Activated CD4-positive, alpha-beta T cell treated with anti-CD3 and anti-CD28 coated beads for 36 hours (primary cell): ENCODE measurements around the gene CNGA4. TPM values are rescaled to one million over a fixed set of nuclear protein-coding genes. Genes with fewer than 3 reads are reported as not detected.

Source experiments
- ATAC-seq: fragments of 200-7000 bp; cut with Tn5 transposase; one replicate; pipeline ENCODE4 v1.10.0; 2021; ENCODE audit warnings: mild to moderate bottlenecking, moderate library complexity
- CTCF ChIA-PET: fragments of 350-600 bp; sonication (Branson Sonifier 250); formaldehyde crosslinking; loops from one replicate; lab custom pipeline; 2021; ENCODE audit warnings: antibody characterized with exemption; lab: Charles Lee
- POLR2A ChIA-PET: fragments of 350-600 bp; sonication (Branson Sonifier 250); formaldehyde crosslinking; loops from one replicate; lab custom pipeline; 2021; ENCODE audit warnings: antibody characterized with exemption, inconsistent platforms; lab: Charles Lee
- DNase-seq: peaks from one replicate; pipeline ENCODE4 v3.0.0-alpha.2; 2020
- H3K27ac Mint-ChIP-seq: one replicate; pipeline ENCODE4 v1.8.0; 2021; ENCODE audit warnings: mixed read lengths
- H3K27me3 Mint-ChIP-seq: one replicate; pipeline ENCODE4 v1.8.0; 2021; ENCODE audit warnings: mixed read lengths
- H3K36me3 Mint-ChIP-seq: one replicate; pipeline ENCODE4 v1.8.0; 2021; ENCODE audit warnings: low read depth, mixed read lengths
- H3K4me1 Mint-ChIP-seq: one replicate; pipeline ENCODE4 v1.8.0; 2021; ENCODE audit warnings: mixed read lengths
- H3K4me3 Mint-ChIP-seq: one replicate; pipeline ENCODE4 v1.8.0; 2021; ENCODE audit warnings: mild to moderate bottlenecking, moderate library complexity, mixed read lengths
- H3K9me3 Mint-ChIP-seq: one replicate; pipeline ENCODE4 v1.8.0; 2021; ENCODE audit warnings: low read depth, mixed read lengths
- intact Hi-C, 2 experiments: fragments of 100-400 bp; cut with DNase I in 1 of 2; cut with micrococcal nuclease in 1 of 2; formaldehyde crosslinking; loops; one replicate each; pipeline versions ENCODE4 v1.14.2 to v1.15.1; 2022 to 2024; cut with DNase I, micrococcal nuclease
- total RNA-seq, 2 experiments: library from RNA; stranded (reverse); gene quantifications; one replicate each; pipeline ENCODE4 v1.2.3, GENCODE V29; 2021

CNGA4 gene, protein sequence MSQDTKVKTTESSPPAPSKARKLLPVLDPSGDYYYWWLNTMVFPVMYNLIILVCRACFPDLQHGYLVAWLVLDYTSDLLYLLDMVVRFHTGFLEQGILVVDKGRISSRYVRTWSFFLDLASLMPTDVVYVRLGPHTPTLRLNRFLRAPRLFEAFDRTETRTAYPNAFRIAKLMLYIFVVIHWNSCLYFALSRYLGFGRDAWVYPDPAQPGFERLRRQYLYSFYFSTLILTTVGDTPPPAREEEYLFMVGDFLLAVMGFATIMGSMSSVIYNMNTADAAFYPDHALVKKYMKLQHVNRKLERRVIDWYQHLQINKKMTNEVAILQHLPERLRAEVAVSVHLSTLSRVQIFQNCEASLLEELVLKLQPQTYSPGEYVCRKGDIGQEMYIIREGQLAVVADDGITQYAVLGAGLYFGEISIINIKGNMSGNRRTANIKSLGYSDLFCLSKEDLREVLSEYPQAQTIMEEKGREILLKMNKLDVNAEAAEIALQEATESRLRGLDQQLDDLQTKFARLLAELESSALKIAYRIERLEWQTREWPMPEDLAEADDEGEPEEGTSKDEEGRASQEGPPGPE
- total RNA-seq = under 1 TPM; 0.21 to 0.25 TPM

DNA sequence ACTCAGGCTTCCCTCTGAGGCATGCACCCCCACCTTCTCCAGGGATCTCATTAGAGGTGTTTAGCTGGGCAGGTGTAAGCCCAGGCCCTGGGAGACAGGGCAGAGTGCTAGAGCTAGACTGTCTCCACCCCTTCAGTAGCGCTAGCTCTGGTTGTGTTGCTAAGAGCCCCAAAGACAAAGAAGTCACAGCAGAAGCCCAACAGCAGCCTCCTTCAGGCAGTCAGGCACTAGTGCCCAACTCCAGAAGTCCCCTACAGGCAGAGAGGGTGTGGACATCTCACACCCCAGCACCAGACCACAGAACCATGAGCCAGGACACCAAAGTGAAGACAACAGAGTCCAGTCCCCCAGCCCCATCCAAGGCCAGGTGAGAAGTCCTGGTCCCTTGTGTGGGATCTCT, at the start of gene CNGA4:
CNGA4 (plus strand) TSS at position 188 of the 400 bp plus-strand sequence; CDS start at position 306, 118 bp downstream.
- ATAC-seq (no peak), DNase-seq (no peak)
- H3K4me3 Mint-ChIP-seq = no peak within 1 kb of the TSS
- H3K9me3 Mint-ChIP-seq = no peaks in the 10 kb centered on the region
- peaks cover 5% of the 10 kb centered on the region for H3K4me1 Mint-ChIP-seq
- no peak within 1 kb of the TSS for H3K27ac Mint-ChIP-seq
- no peaks in the 10 kb centered on the region for H3K36me3 Mint-ChIP-seq
- intact Hi-C loops = loop anchor here (10.0 kb wide), 3 partner anchors 506 to 614 kb away; partner anchors contain the start of genes TRIM22 (in 1 of the 2), TRIM34 (in 1 of the 2) and TRIM5 (in 1 of the 2)
- H3K27me3 Mint-ChIP-seq = peaks cover 6% of the 10 kb centered on the region
- ChIA-PET CTCF (interaction anchor here (0.5 to 1.0 kb wide), 3 partner anchors 14 to 194 kb away, joined by 3 to 4 read pairs (median 3); no protein-coding TSS in a partner anchor), POLR2A (no interaction called here)

DNA sequence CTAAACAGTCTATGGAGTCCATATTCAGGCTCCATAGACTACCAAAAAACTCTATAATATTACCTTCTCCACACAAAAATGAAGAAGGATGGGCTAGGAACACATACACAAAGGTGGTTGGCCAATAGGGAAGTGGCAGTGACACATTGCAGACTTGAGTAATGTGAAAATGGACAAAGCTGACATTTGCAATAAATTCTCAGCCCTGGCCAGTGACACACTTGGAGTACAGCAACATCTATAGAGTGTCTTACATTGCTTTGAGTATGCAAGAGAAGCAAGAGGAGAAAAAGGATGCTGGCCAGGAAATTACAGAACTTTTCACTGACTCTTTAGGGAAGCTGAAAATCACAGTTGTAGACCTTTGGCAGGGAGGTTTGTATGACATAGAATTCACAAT, 47.1 kb upstream of the CNGA4 start:
- ChIA-PET POLR2A (no interaction called here), CTCF (no interaction called here)
- no peak for DNase-seq
- peaks cover 2% of the 10 kb centered on the region for H3K27me3 Mint-ChIP-seq
- H3K9me3 Mint-ChIP-seq = no peaks in the 10 kb centered on the region
- no peak for ATAC-seq
- H3K36me3 Mint-ChIP-seq = no peaks in the 10 kb centered on the region
- peaks cover 8% of the 10 kb centered on the region for H3K4me1 Mint-ChIP-seq
- intact Hi-C loops = no loop called here
- H3K27ac Mint-ChIP-seq = no peak overlapping the region
- no peak overlapping the region for H3K4me3 Mint-ChIP-seq

DNA sequence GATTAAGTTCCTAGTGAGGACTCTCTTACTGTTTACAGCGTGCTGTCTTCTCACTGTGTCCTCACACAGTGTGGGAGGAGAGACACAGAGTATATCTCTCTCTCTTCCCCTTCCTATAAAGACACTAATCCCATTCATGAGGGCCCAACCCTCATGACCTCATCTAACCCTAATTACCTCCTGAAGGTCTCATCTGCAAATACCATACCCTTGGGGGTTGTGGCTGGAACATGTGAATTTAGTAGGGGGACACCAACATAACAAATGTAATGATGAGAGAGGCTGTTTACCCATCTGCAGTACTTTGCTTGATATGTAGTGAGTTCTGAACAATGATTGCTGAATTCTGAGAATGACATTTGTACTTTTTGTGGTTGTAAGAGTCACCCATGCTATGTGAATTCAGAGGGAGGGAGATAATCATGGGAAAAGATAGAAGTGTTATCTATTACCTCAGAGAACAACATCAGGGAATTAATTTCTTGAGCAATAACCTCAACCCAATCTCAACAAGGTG, 44.8 kb upstream of the CNGA4 start:
- Mint-ChIP-seq H3K9me3 (no peaks in the 10 kb centered on the region), H3K36me3 (no peaks in the 10 kb centered on the region), H3K27ac (no peak overlapping the region), H3K4me1 (peaks cover 9% of the 10 kb centered on the region), H3K4me3 (no peak overlapping the region), H3K27me3 (peaks cover 2% of the 10 kb centered on the region)
- intact Hi-C loops = no loop called here
- ATAC-seq (peak; percentile 24), DNase-seq (no peak)
- ChIA-PET CTCF (no interaction called here), POLR2A (no interaction called here)

DNA sequence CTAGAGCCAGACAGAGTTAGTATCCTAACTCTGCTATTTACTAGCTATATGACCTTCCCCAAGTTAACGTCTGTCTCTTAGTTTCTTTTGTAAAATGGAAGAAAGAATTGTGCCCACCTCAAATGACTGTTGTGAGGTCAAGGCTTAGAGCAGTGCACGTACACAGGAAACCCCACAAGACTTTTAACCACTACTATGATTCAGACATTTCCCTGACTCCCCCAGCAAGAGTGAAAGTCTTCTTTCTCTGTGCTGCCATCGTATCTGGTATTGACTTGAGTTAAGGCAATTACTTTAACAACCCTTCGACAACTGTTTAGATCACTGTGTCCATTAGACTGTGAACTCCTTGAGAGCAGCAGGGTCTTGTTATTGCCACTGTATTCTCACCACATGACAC, 42.5 kb upstream of the CNGA4 start:
- no peak for DNase-seq
- peak; percentile 80 for ATAC-seq
- ChIA-PET CTCF (interaction anchor here (1.4 kb wide), 1 partner anchor 8 kb away, joined by 4 read pairs; no protein-coding TSS in a partner anchor), POLR2A (no interaction called here)
- H3K27me3 Mint-ChIP-seq = peaks cover 2% of the 10 kb centered on the region
- H3K36me3 Mint-ChIP-seq = no peaks in the 10 kb centered on the region
- H3K27ac Mint-ChIP-seq = no peak overlapping the region
- H3K9me3 Mint-ChIP-seq = no peaks in the 10 kb centered on the region
- H3K4me3 Mint-ChIP-seq = no peak overlapping the region
- intact Hi-C loops = no loop called here
- peaks cover 16% of the 10 kb centered on the region for H3K4me1 Mint-ChIP-seq

DNA sequence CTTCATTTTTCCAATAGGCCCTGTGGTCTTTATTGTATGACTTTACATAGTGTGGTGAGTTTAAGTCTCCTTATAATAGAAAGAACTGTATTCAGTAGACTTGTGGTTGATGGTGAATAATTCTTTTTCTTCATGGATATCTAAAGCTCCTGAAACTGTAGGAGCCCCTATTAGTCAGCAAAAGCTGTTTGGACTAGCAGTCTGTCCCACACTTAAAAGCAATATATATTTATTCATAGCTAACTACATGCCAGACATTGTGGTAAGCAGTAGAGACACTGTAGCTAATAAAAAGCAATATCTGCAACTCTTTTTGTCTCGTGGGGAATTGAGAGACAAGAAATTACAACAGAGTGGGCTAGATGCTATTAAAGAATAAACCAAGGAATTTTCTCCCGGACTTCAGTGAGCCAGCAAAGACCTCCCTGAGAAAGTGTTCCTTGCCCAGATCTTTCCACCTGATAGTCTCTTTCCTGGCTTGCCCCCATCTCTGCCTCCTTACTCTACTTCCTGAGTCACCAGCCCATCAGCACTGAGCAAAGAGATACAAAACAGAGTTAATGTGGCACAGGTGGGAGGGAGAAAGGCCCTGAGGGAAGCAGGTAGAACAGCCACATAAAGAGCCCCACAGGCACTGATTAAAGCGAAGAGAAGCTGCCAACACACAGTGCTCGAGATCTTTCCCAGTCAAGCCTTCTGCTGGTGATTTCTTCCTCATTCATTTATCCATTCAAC, 41.3 kb upstream of the CNGA4 start:
- no peak overlapping the region for H3K4me3 Mint-ChIP-seq
- ChIA-PET CTCF (interaction anchor here (0.5 to 0.6 kb wide), 2 partner anchors 31 to 165 kb away, joined by 3 read pairs; no protein-coding TSS in a partner anchor), POLR2A (no interaction called here)
- H3K36me3 Mint-ChIP-seq = no peaks in the 10 kb centered on the region
- H3K9me3 Mint-ChIP-seq = no peaks in the 10 kb centered on the region
- H3K27ac Mint-ChIP-seq = no peak overlapping the region
- H3K4me1 Mint-ChIP-seq = peaks cover 16% of the 10 kb centered on the region
- no peak for ATAC-seq
- intact Hi-C loops = no loop called here
- peaks cover 2% of the 10 kb centered on the region for H3K27me3 Mint-ChIP-seq
- DNase-seq = no peak

DNA sequence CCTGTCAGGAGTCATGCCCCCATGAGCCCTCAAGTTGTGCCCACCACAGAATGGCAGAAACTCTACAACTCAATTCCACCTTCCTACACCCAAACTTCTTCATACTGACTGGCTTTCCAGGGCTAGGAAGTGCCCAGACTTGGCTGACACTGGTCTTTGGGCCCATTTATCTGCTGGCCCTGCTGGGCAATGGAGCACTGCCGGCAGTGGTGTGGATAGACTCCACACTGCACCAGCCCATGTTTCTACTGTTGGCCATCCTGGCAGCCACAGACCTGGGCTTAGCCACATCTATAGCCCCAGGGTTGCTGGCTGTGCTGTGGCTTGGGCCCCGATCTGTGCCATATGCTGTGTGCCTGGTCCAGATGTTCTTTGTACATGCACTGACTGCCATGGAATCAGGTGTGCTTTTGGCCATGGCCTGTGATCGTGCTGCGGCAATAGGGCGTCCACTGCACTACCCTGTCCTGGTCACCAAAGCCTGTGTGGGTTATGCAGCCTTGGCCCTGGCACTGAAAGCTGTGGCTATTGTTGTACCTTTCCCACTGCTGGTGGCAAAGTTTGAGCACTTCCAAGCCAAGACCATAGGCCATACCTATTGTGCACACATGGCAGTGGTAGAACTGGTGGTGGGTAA, 39.6 kb upstream of the CNGA4 start, which contains the start of gene OR52W1:
OR52W1 (plus strand) TSS at position 51 of the 637 bp plus-strand sequence; CDS start at position 51, 0 bp downstream.
- intact Hi-C loops = no loop called here
- Mint-ChIP-seq H3K4me1 (peaks cover 32% of the 10 kb centered on the region), H3K9me3 (no peaks in the 10 kb centered on the region), H3K27me3 (peaks cover 2% of the 10 kb centered on the region), H3K27ac (no peak within 1 kb of the TSS), H3K36me3 (no peaks in the 10 kb centered on the region), H3K4me3 (no peak within 1 kb of the TSS)
- ChIA-PET POLR2A (no interaction called here), CTCF (no interaction called here)
- no peak for ATAC-seq
- no peak for DNase-seq

DNA sequence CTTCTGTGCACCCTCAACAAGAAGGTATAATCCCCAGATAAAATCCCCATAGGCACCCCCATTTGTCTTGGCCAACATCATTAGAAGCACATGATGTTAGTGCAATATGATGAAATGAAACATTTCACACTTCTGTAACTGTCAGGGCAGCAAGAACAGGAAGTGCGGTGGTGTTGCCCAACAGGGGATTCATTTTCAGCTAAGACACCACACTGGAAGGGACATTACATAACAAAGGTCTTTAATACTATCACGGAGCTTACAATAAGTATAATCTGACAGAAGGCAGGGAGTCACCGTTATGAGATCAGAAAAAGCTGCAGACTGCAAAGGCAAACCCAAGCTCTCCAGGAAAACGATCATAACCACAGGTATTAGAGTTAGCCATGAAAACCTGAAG, 37.9 kb upstream of the CNGA4 start:
- Mint-ChIP-seq H3K4me1 (peaks cover 36% of the 10 kb centered on the region), H3K36me3 (peaks cover 8% of the 10 kb centered on the region), H3K9me3 (no peaks in the 10 kb centered on the region), H3K27ac (peak overlapping the region; percentile 27), H3K4me3 (no peak overlapping the region), H3K27me3 (peaks cover 2% of the 10 kb centered on the region)
- DNase-seq (no peak), ATAC-seq (no peak)
- ChIA-PET CTCF (no interaction called here), POLR2A (no interaction called here)
- intact Hi-C loops = no loop called here

DNA sequence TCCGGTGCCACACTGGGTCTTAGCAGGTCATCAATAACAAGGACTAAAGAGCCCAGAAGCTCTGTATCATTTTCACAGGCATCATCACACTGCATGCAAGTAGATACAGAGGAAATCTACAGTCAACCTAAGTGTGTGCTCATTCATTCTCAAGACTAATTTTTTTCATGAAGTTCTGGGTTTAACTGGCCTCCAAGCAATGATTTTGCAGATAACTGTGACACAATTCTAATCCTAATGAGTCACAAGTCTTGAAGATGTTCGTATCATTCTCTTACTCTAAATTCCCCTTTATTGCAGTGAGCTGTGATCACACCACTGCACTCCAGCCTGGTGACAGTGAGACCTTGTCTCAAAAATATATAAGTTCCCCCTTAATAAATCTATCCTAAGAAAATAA, 37.4 kb upstream of the CNGA4 start:
- Mint-ChIP-seq H3K27me3 (no peaks in the 10 kb centered on the region), H3K9me3 (no peaks in the 10 kb centered on the region), H3K27ac (no peak overlapping the region), H3K36me3 (peaks cover 11% of the 10 kb centered on the region), H3K4me3 (no peak overlapping the region), H3K4me1 (peaks cover 31% of the 10 kb centered on the region)
- intact Hi-C loops = no loop called here
- DNase-seq (no peak), ATAC-seq (peak; percentile 77)
- POLR2A ChIA-PET = no interaction called here
- CTCF ChIA-PET = no interaction called here

DNA sequence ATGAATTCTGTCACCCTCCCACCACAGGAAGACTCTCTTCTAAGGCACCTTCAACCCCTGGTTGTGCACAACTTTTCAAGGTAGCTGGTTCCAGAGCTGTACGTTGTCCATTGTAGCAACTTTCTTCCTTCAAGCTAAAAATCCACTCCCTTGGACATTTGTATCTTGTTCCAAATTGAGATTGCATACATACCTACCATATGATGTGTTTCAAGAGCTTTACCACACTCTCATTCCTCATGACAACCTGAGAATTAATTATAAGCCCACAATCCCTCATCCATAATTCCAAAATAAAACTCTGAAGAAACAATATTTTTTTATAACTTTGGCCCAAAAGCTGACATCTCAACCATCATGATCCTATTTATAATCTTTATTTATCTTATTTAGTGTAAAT, 36.8 kb upstream of the CNGA4 start:
- ChIA-PET CTCF (interaction anchor here (0.6 kb wide), 1 partner anchor 553 kb away, joined by 3 read pairs; no protein-coding TSS in a partner anchor), POLR2A (no interaction called here)
- Mint-ChIP-seq H3K4me3 (no peak overlapping the region), H3K4me1 (peaks cover 29% of the 10 kb centered on the region), H3K36me3 (peaks cover 12% of the 10 kb centered on the region), H3K27me3 (no peaks in the 10 kb centered on the region), H3K27ac (no peak overlapping the region), H3K9me3 (no peaks in the 10 kb centered on the region)
- no peak for DNase-seq
- intact Hi-C loops = no loop called here
- no peak for ATAC-seq

DNA sequence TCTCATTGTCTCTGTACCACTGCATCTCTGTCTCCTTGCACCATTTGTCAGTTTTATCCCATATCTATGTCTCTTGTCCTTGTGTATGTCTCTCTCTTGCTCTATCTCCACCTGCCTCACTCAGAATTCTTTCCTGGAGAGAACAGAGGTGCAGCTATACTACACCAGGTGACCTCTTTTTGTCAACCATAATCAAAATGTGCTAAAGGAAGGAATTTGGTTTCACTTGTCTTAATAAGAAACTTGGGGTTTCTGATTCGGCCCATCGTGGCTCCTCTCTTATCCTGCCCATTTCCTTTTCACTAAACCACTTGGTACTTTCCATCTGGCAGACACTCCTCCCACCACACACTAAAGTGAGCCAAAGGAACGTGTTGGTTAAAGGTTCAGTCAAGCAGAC, 35.6 kb upstream of the CNGA4 start:
- Mint-ChIP-seq H3K9me3 (no peaks in the 10 kb centered on the region), H3K4me3 (no peak overlapping the region), H3K4me1 (peaks cover 27% of the 10 kb centered on the region), H3K36me3 (peaks cover 12% of the 10 kb centered on the region), H3K27ac (peak overlapping the region; percentile 27), H3K27me3 (no peaks in the 10 kb centered on the region)
- POLR2A ChIA-PET = no interaction called here
- DNase-seq (peak; percentile 16), ATAC-seq (peak; percentile 47)
- intact Hi-C loops = no loop called here
- CTCF ChIA-PET = interaction anchor here (1.7 kb wide), 1 partner anchor 8 kb away, joined by 4 read pairs; no protein-coding TSS in a partner anchor

DNA sequence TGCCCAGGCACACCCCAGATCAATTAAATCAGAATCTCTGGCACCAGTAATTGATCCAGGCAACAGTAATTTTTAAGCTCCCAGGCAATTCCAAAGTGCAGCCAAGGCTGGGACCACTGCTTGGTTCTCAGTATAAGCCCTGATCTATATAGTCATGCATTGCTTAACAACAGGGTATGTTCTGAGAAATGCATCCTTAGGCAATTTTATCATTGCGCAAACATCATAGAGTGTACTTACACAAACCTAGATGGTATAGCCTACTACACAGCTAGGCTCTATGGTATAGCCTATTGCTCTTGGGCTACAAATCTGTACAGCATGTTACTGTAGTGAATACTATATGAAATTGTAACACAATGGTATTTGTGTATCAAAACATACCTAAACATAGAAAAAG, 34.2 kb upstream of the CNGA4 start:
- peaks cover 27% of the 10 kb centered on the region for H3K4me1 Mint-ChIP-seq
- no peak overlapping the region for H3K4me3 Mint-ChIP-seq
- ATAC-seq = no peak
- peaks cover 19% of the 10 kb centered on the region for H3K36me3 Mint-ChIP-seq
- no peaks in the 10 kb centered on the region for H3K9me3 Mint-ChIP-seq
- ChIA-PET CTCF (interaction anchor here (1.7 kb wide), 1 partner anchor 9 kb away, joined by 4 read pairs; no protein-coding TSS in a partner anchor), POLR2A (no interaction called here)
- no peak for DNase-seq
- H3K27me3 Mint-ChIP-seq = no peaks in the 10 kb centered on the region
- intact Hi-C loops = no loop called here
- H3K27ac Mint-ChIP-seq = no peak overlapping the region
